ENCODE measurements around the gene RBFOX2. TPM values are rescaled to one million over a fixed set of nuclear protein-coding genes. Genes with fewer than 3 reads are reported as not detected.

RBFOX2 gene
- total and polyA plus RNA-seq, 2 of the 13 experiments (the other 11 are each of a cell fraction or from before 2014, with no cell fraction given), result 37.3 to 40.4 TPM

GRCh38 chr22:35882211-35883030, 146.2 kb downstream of the RBFOX2 start:
- H3K9ac ChIP-seq (ENCODE audit: insufficient read depth, low read depth, low read length), result no peak overlapping the region

GRCh38 chr22:35879351-35879750, 149.3 kb downstream of the RBFOX2 start:
- no TSS peak for BruUV-seq (replicated peaks)
- Histone ChIP-seq H3K36me3 (replicated peaks in 1 of 2; ENCODE audit: control insufficient read depth in 1 of 2, insufficient read depth in 2 of 2, low read length in 2 of 2) (no peaks in the 10 kb centered on the region), H4K20me1 (ENCODE audit: insufficient read depth, low read length) (no peaks in the 10 kb centered on the region), H3K27ac (ENCODE audit: extremely low read length, insufficient read depth, low read length) (no peak overlapping the region), H2AFZ (ENCODE audit: low read length) (no peak overlapping the region), H3K9ac (ENCODE audit: insufficient read depth, low read depth, low read length) (no peak overlapping the region), H3K4me1 (ENCODE audit: insufficient read depth, low read length) (no peaks in the 10 kb centered on the region), H3K79me2 (ENCODE audit: insufficient read depth, low read length) (peaks cover 5% of the 10 kb centered on the region), H3K4me2 (ENCODE audit: low read depth, low read length) (no peak overlapping the region), H3K9me3 (ENCODE audit: low read length) (no peaks in the 10 kb centered on the region), H3K4me3 (replicated peaks in 1 of 3; ENCODE audit: insufficient read depth in 1 of 3, low read depth in 2 of 3, low read length in 3 of 3) (no peak overlapping the region), H3K27me3 (ENCODE audit: control insufficient read depth in 1 of 2, insufficient read depth in 2 of 2, low read length in 2 of 2) (no peaks in the 10 kb centered on the region)
- POLR2A ChIA-PET, result no interaction called here
- in situ Hi-C loops (cut with HindIII; ENCODE audit: extremely low pct_ligation_motif_present, low pct_unique_long_range_greater_than_20kb), result no loop called here
- intact Hi-C loops (cut with micrococcal nuclease; ENCODE audit: unreplicated experiment), result no loop called here
- WGBS (ENCODE audit: low lambda C conversion rate), result 96% methylated on average over 2 of the region's 2 CpGs
- ATAC-seq (no peak), DNase-seq (ENCODE audit: low spot score) (no peak), FAIRE-seq (no peak)
- CTCF ChIA-PET (ENCODE audit: low intra/inter-chr PET ratio, low total read pairs), result no interaction called here
- TF ChIP-seq CCDC6 (CRISPR knock-in tag; IDR thresholded peaks at IDR 0.05) (no peak), SNRNP70 (IDR thresholded peaks at IDR 0.05; ENCODE audit: low read depth, low read length) (no peak), TBL1XR1 (IDR thresholded peaks at IDR 0.05; ENCODE audit: borderline replicate concordance, low read length, partially characterized antibody) (no peak), ZFP90 (CRISPR knock-in tag; IDR thresholded peaks at IDR 0.05; ENCODE audit: borderline replicate concordance) (no peak), ZNF350 (CRISPR knock-in tag; IDR thresholded peaks at IDR 0.05; ENCODE audit: borderline replicate concordance, low read depth) (no peak), ZFP62 (CRISPR knock-in tag; IDR thresholded peaks at IDR 0.05) (no peak), POLR2AphosphoS5 (IDR thresholded peaks at IDR 0.05; ENCODE audit: low read depth, low read length) (no peak), JUN (CRISPR knock-in tag; IDR thresholded peaks at IDR 0.05) (no peak), ESRRA (CRISPR knock-in tag; IDR thresholded peaks at IDR 0.05; ENCODE audit: low read depth) (no peak), ZNF432 (CRISPR knock-in tag; IDR thresholded peaks at IDR 0.05; ENCODE audit: borderline replicate concordance) (no peak), CREB1 (IDR thresholded peaks at IDR 0.05) (no peak), CREB1 (CRISPR knock-in tag; IDR thresholded peaks at IDR 0.05) (no peak)

More at GRCh38 chr22:35882211-35883030, 146.2 kb downstream of the RBFOX2 start:
- no peaks in the 10 kb centered on the region for H3K27me3 ChIP-seq (ENCODE audit: control insufficient read depth in 1 of 2, insufficient read depth in 2 of 2, low read length in 2 of 2)
- no peak for ATAC-seq
- no peak overlapping the region for H3K27ac ChIP-seq (ENCODE audit: extremely low read length, insufficient read depth, low read length)
- H3K36me3 ChIP-seq (replicated peaks in 1 of 2; ENCODE audit: control insufficient read depth in 1 of 2, insufficient read depth in 2 of 2, low read length in 2 of 2), result no peaks in the 10 kb centered on the region
- TF ChIP-seq ZNF484 (CRISPR knock-in tag; IDR thresholded peaks at IDR 0.05; ENCODE audit: borderline replicate concordance, low read depth) (no peak), ZNF720 (CRISPR knock-in tag; IDR thresholded peaks at IDR 0.05) (no peak), CCDC6 (CRISPR knock-in tag; IDR thresholded peaks at IDR 0.05) (no peak), ZNF354B (CRISPR knock-in tag; IDR thresholded peaks at IDR 0.05) (no peak), KLF9 (CRISPR knock-in tag; IDR thresholded peaks at IDR 0.05; ENCODE audit: low read depth) (no peak), RARG (CRISPR knock-in tag; IDR thresholded peaks at IDR 0.05; ENCODE audit: low read depth) (no peak), ZNF567 (CRISPR knock-in tag; IDR thresholded peaks at IDR 0.05; ENCODE audit: borderline replicate concordance) (no peak), SP5 (CRISPR knock-in tag; IDR thresholded peaks at IDR 0.05; ENCODE audit: borderline replicate concordance, low read depth) (no peak), CENPBD1 (CRISPR knock-in tag; IDR thresholded peaks at IDR 0.05; ENCODE audit: borderline replicate concordance, low read depth) (no peak), MLLT10 (CRISPR knock-in tag; IDR thresholded peaks at IDR 0.05) (no peak), ZNF121 (CRISPR knock-in tag; IDR thresholded peaks at IDR 0.05) (no peak), AHR (CRISPR knock-in tag; IDR thresholded peaks at IDR 0.05) (no peak), STAT5B (CRISPR knock-in tag; IDR thresholded peaks at IDR 0.05) (no peak), ZNF333 (CRISPR knock-in tag; IDR thresholded peaks at IDR 0.05; ENCODE audit: borderline replicate concordance) (no peak), ZNF24 (IDR thresholded peaks at IDR 0.05) (no peak)
- no peaks in the 10 kb centered on the region for H3K9me3 ChIP-seq (ENCODE audit: low read length)
- intact Hi-C loops (cut with micrococcal nuclease; ENCODE audit: unreplicated experiment), result no loop called here
- peaks cover 2% of the 10 kb centered on the region for H3K79me2 ChIP-seq (ENCODE audit: insufficient read depth, low read length)
- H4K20me1 ChIP-seq (ENCODE audit: insufficient read depth, low read length), result no peaks in the 10 kb centered on the region
- POLR2A ChIA-PET, result no interaction called here
- no peak for FAIRE-seq
- WGBS (ENCODE audit: low lambda C conversion rate), result 95% methylated on average over 5 of the region's 5 CpGs
- no peak overlapping the region for H3K4me3 ChIP-seq (replicated peaks in 1 of 3; ENCODE audit: insufficient read depth in 1 of 3, low read depth in 2 of 3, low read length in 3 of 3)
- H3K4me2 ChIP-seq (ENCODE audit: low read depth, low read length), result no peak overlapping the region
- CTCF ChIA-PET (ENCODE audit: low intra/inter-chr PET ratio, low total read pairs), result no interaction called here
- H2AFZ ChIP-seq (ENCODE audit: low read length), result no peak overlapping the region
- no TSS peak for BruUV-seq (replicated peaks)
- in situ Hi-C loops (cut with HindIII; ENCODE audit: extremely low pct_ligation_motif_present, low pct_unique_long_range_greater_than_20kb), result no loop called here
- no peaks in the 10 kb centered on the region for H3K4me1 ChIP-seq (ENCODE audit: insufficient read depth, low read length)
- no peak for DNase-seq (ENCODE audit: low spot score)
